Measurements from ENCODE around the gene PEX16.

- TF ChIP-seq ATF3 (IDR thresholded peaks at IDR 0.05) (no peak), EGR1 (IDR thresholded peaks at IDR 0.05; ENCODE audit: low read depth) (no peak), CTCF (IDR thresholded peaks at IDR 0.05 in 2 of 3, conservative IDR thresholded peaks at IDR 0.05 in 1 of 3; ENCODE audit: borderline replicate concordance in 1 of 3, insufficient read depth in 1 of 3, low read depth in 2 of 3, low read length in 2 of 3) (no peak), POLR2A (IDR thresholded peaks at IDR 0.05; ENCODE audit: borderline replicate concordance, extremely low read depth, insufficient read depth, insufficient read length) (no peak), MAX (IDR thresholded peaks at IDR 0.05) (no peak), EZH2 (IDR thresholded peaks at IDR 0.05) (no peak)
These were observed 23.0 kb downstream of the PEX16 start for GRCh38 chr11:45894555-45895247.
